ENCODE data around the gene RGS6. TPM values are rescaled to one million over a fixed set of nuclear protein-coding genes. Genes with fewer than 3 reads are reported as not detected.
A peak's percentile ranks its signal among the peaks of the same experiment; 100 is the strongest.

The RGS6 gene
- total RNA-seq, 4 donors from 2014 or later = 0.83 to 2.4 (median 1.5) TPM

DNA sequence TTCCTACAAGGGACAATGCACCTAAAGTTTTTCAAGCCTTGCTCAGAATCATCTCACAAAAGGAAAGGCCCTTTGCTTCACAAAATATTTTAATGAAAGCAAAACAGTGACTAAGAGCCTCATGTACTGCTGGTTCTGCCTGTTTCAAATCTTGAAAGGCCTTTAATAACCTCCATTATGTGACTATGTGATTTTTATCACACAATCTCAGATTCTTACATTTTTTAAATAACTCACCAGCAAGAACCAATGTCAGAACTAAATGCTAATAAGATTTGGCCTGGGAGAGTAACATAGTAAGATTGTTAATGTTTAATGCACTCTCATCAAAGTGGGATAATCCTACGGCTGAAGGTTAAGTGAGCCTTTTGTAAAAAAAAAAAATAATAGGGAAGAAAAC is 378.9 kb downstream of the RGS6 start:
- peaks cover 0 to 26% (median 12%) of the 10 kb centered on the region in 4 donors for H3K4me1 ChIP-seq
- TF ChIP-seq EP300 (IDR thresholded peaks at IDR 0.05) = no peak
- no peak for TF ChIP-seq CTCF (IDR thresholded peaks at IDR 0.05)
- TF ChIP-seq POLR2AphosphoS5 (IDR thresholded peaks at IDR 0.05) = no peak
- TF ChIP-seq POLR2A (IDR thresholded peaks at IDR 0.05; ENCODE audit: low read depth) = no peak
- intact Hi-C loops (cut with DNase I) = no loop called here
- no peaks in the 10 kb centered on the region for H3K36me3 ChIP-seq
- peaks cover 0 to 3% (median under 1%) of the 10 kb centered on the region in 4 donors for H3K9me3 ChIP-seq
- no peak overlapping the region for H3K4me3 ChIP-seq
- H3K27me3 ChIP-seq = no peaks in the 10 kb centered on the region
- no peak overlapping the region for H3K27ac ChIP-seq (replicated peaks in 1 of 4)
- DNase-seq (ENCODE audit: extremely low spot score) = no peak
- 78% methylated on average over 1 of the region's 1 CpG for WGBS

DNA sequence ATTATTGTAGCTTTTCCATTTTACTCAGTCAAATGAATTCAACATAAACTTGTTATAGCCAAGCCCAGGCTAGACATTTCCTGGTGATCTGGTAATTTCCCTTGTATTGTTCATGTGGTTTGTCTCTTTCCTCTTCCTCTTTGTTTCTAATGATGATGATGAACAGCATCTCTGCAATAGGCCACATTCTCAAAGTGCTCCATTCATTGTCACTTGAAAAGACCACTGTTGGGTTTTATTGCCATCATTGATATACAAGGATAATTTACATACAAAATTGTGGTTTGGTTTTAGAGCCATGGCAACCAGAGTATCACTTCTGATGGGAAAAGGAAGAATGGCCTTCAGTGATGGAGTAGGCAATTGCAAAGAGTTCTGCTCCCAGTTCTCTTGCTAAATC is 379.3 kb downstream of the RGS6 start:
- no peaks in the 10 kb centered on the region for H3K9me3 ChIP-seq
- no peak overlapping the region for H3K27ac ChIP-seq (replicated peaks in 1 of 4)
- TF ChIP-seq CTCF (IDR thresholded peaks at IDR 0.05) (no peak), POLR2AphosphoS5 (IDR thresholded peaks at IDR 0.05) (no peak), EP300 (IDR thresholded peaks at IDR 0.05) (no peak), POLR2A (IDR thresholded peaks at IDR 0.05; ENCODE audit: low read depth) (no peak)
- no peaks in the 10 kb centered on the region for H3K27me3 ChIP-seq
- H3K4me3 ChIP-seq = no peak overlapping the region
- no peak for DNase-seq (ENCODE audit: extremely low spot score)
- H3K36me3 ChIP-seq = no peaks in the 10 kb centered on the region
- intact Hi-C loops (cut with DNase I) = no loop called here
- H3K4me1 ChIP-seq = peaks cover 0 to 26% (median 12%) of the 10 kb centered on the region in 4 donors

- TF ChIP-seq POLR2A (IDR thresholded peaks at IDR 0.05; ENCODE audit: low read depth) = no peak
- intact Hi-C loops (cut with DNase I) = no loop called here
- peak; percentile 5 for DNase-seq (ENCODE audit: extremely low spot score)
- peak overlapping the region in 1 of 4 donors; percentile 16 for H3K27ac ChIP-seq (replicated peaks in 1 of 4)
- H3K36me3 ChIP-seq = no peaks in the 10 kb centered on the region
- peaks cover 0 to 16% (median 6%) of the 10 kb centered on the region in 4 donors for H3K4me1 ChIP-seq
- no peaks in the 10 kb centered on the region for H3K9me3 ChIP-seq
- H3K27me3 ChIP-seq = no peaks in the 10 kb centered on the region
- H3K4me3 ChIP-seq = no peak overlapping the region
- WGBS = 35% methylated on average over 9 of the region's 9 CpGs
These were observed 382.7 kb downstream of the RGS6 start for GRCh38 chr14:72314808-72315435.

- intact Hi-C loops (cut with DNase I) = no loop called here
- TF ChIP-seq POLR2AphosphoS5 (IDR thresholded peaks at IDR 0.05) (no peak), CTCF (IDR thresholded peaks at IDR 0.05) (no peak), POLR2A (IDR thresholded peaks at IDR 0.05; ENCODE audit: low read depth) (no peak), EP300 (IDR thresholded peaks at IDR 0.05) (no peak)
- peaks cover 0 to 16% (median 6%) of the 10 kb centered on the region in 4 donors for H3K4me1 ChIP-seq
- H3K27ac ChIP-seq (replicated peaks in 1 of 4) = no peak overlapping the region
- no peaks in the 10 kb centered on the region for H3K36me3 ChIP-seq
- H3K9me3 ChIP-seq = no peaks in the 10 kb centered on the region
- no peak overlapping the region for H3K4me3 ChIP-seq
- 75% methylated on average over 1 of the region's 1 CpG for WGBS
- DNase-seq (ENCODE audit: extremely low spot score) = peak; percentile 79
- H3K27me3 ChIP-seq = no peaks in the 10 kb centered on the region
These were observed 383.5 kb downstream of the RGS6 start for GRCh38 chr14:72315714-72316113.

DNA sequence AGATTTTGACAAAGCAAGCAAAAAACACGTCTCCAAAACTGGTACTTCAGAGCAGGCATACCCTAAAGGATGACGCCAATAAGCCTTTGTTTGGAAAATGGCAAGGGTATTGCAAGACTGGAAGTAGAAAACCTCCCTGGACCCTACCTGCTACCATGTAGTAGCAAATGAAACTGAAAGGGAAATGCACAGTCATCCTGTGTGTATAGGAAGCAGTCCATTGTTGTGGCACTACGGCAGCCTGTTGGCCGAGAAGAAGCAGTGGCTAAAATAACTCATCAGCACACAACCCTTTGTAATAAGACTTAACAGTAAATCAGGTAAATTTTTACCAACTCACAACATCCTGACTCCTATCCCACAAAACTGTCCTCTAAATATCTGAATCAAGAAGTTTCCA is 386.4 kb downstream of the RGS6 start:
- DNase-seq (ENCODE audit: extremely low spot score) = no peak
- Histone ChIP-seq H3K4me3 (no peak overlapping the region), H3K27me3 (no peaks in the 10 kb centered on the region), H3K36me3 (no peaks in the 10 kb centered on the region), H3K27ac (replicated peaks in 1 of 4) (no peak overlapping the region), H3K9me3 (no peaks in the 10 kb centered on the region), H3K4me1 (peaks cover 0 to 7% (median 2%) of the 10 kb centered on the region in 4 donors)
- WGBS = 81% methylated on average over 4 of the region's 4 CpGs
- intact Hi-C loops (cut with DNase I) = no loop called here
- TF ChIP-seq EP300 (IDR thresholded peaks at IDR 0.05) = no peak

DNA sequence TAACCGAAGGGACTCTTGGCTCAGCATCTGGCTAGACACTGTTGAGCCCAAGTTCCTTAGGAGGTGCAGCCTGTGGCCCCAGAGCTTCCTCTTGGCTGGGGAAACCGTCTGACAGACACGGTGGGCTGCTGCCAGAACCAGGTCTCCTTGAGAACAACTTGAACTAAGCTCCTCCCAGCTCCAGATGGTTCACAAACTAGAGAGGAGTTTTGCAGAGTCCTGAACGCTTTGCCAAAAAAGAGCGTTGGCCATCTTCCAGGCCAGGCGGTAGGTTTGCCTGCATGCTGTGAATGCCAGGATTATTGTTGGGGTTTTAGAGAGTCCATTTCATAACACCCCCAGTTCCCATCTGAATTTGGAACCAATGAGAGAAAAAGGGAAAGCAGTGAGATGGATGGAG is 399.8 kb downstream of the RGS6 start:
- no peak overlapping the region for H3K4me3 ChIP-seq
- H3K36me3 ChIP-seq = no peaks in the 10 kb centered on the region
- no peak overlapping the region for H3K27ac ChIP-seq (replicated peaks in 1 of 4)
- no peak for TF ChIP-seq POLR2A (IDR thresholded peaks at IDR 0.05; ENCODE audit: low read depth)
- TF ChIP-seq POLR2AphosphoS5 (IDR thresholded peaks at IDR 0.05) = no peak
- no peak for TF ChIP-seq CTCF (IDR thresholded peaks at IDR 0.05)
- TF ChIP-seq EP300 (IDR thresholded peaks at IDR 0.05) = no peak
- DNase-seq (ENCODE audit: extremely low spot score) = peak; percentile 86
- 11% methylated on average over 4 of the region's 6 CpGs for WGBS
- no peaks in the 10 kb centered on the region for H3K27me3 ChIP-seq
- intact Hi-C loops (cut with DNase I) = no loop called here
- H3K4me1 ChIP-seq = peaks cover 8 to 16% (median 12%) of the 10 kb centered on the region in 4 donors
- no peaks in the 10 kb centered on the region for H3K9me3 ChIP-seq
